Epithelial cell of esophagus (primary cell): Measurements from ENCODE around the gene ACTMAP.

Source experiments
- DNase-seq: peaks from one replicate; pipeline ENCODE4 v3.0.0; 2010; ENCODE audit warnings: low read depth
- H3K4me3 ChIP-seq: 2 replicates; pipeline ENCODE4 v1.5.1; 2011; ENCODE audit warnings: mild to moderate bottlenecking, low read length, control low read depth
- TF ChIP-seq, protein P1 (sequence below): IDR thresholded peaks from 2 replicates; pipeline ENCODE4 v1.5.1; 2011; ENCODE audit warnings: low read depth, mild to moderate bottlenecking, low read length, control low read depth, inconsistent platforms; ENCODE audit not compliant: insufficient read depth; ENCODE audit errors: missing control alignments

The ACTMAP gene

DNA sequence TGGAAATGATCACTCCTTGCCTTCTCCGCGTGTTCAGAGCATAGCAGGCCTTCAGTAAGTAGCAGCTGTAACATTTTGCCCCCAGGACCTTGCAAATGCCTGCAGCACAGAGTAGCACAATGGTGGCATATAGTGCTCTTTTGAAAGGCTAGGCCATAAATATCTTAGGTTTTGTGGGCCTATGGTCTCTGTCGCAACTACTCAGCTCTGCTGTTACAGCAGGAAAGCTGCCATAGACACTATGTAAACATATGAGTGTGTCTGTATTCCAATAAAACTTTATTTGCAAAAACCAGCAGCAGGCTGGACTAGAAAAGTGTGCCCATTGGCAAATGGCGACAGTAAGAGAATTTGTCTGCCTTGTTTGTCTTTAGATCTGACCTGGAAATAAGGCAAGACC is 24.0 kb downstream of the ACTMAP start:
- TF ChIP-seq, protein P1, sequence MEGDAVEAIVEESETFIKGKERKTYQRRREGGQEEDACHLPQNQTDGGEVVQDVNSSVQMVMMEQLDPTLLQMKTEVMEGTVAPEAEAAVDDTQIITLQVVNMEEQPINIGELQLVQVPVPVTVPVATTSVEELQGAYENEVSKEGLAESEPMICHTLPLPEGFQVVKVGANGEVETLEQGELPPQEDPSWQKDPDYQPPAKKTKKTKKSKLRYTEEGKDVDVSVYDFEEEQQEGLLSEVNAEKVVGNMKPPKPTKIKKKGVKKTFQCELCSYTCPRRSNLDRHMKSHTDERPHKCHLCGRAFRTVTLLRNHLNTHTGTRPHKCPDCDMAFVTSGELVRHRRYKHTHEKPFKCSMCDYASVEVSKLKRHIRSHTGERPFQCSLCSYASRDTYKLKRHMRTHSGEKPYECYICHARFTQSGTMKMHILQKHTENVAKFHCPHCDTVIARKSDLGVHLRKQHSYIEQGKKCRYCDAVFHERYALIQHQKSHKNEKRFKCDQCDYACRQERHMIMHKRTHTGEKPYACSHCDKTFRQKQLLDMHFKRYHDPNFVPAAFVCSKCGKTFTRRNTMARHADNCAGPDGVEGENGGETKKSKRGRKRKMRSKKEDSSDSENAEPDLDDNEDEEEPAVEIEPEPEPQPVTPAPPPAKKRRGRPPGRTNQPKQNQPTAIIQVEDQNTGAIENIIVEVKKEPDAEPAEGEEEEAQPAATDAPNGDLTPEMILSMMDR = no peak
- no peak for DNase-seq
- no peak overlapping the region for H3K4me3 ChIP-seq

DNA sequence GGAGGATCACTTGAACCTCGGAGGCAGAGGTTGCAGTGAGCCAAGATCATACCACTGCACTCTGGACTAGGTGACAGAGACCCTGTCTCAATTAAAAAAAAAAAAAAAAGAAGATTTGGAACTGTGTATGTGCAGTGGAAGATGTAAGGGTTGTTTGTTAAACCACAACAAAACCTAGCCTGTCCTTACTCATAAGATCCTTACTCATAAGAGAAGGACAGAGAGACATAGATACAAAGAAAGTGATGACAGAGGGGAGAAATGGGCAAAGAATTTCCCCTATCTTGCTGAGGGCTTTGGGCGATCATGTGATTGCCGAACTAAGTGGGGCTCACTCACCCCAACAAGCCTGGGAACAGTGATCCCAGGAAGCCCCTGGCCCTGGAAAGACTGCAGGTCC is 25.4 kb downstream of the ACTMAP start:
- no peak for DNase-seq
- H3K4me3 ChIP-seq = no peak overlapping the region

DNA sequence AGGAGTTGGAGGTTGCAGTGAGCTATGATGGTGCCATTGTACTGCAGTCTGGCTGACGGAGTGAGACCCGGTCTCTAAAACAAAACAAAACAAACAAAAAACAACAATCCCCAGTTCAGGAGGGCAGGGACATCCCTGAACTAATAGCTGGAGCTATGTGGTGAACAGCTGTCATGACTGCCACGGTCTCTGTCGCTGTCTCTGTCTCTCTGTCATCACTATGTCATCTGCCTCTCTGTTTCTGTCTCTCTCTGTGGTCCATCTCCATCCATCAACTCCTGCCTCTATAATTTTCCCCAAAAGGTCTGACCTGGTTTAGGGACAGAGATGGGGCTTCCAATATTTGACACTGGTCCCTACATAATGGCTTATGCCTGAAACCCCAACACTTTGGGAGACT is 26.0 kb downstream of the ACTMAP start:
- no peak overlapping the region for H3K4me3 ChIP-seq
- TF ChIP-seq, protein P1 = no peak
- DNase-seq = no peak

More for the DNA sequence above, 25.4 kb downstream of the ACTMAP start:
- TF ChIP-seq, protein P1 = no peak

GRCh38 chr19:40723661-40724254 is 26.5 kb downstream of the ACTMAP start:
- H3K4me3 ChIP-seq = no peak overlapping the region
- DNase-seq = no peak
- TF ChIP-seq, protein P1 = no peak

- DNase-seq = peak; percentile 82
- peak overlapping the region; percentile 99 for H3K4me3 ChIP-seq
- TF ChIP-seq, protein P1 = no peak
Observed at GRCh38 chr19:40721936-40722661, 28.2 kb downstream of the ACTMAP start.

- TF ChIP-seq, protein P1 = no peak
- no peak for DNase-seq
- H3K4me3 ChIP-seq = peak overlapping the region; percentile 99
Observed at GRCh38 chr19:40721140-40721486, 29.2 kb downstream of the ACTMAP start.

DNA sequence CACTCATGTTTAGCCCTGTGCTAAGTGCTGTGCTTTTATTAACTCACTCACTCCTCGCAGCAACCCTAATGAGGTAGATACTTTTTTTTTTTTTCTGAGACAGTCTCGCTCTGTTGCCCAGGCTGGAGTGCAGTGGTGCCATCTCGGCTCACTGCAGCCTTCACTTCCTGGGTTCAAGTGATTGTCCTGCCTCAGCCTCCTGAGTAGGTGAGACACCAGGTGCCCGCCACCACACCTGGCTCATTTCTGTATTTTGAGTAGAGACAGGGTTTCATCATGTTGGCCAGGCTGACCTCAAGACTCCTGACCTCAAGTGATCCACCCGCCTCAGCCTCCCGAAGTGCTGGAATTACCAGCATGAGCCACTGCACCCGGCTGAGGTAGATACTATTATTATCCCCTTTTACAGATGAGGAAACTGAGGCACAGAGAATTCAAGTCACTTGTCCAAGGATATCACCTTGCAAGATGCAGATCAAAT is 30.8 kb downstream of the ACTMAP start:
- H3K4me3 ChIP-seq = peak overlapping the region; percentile 99
- no peak for DNase-seq
- TF ChIP-seq, protein P1 = no peak
